GM12873 (cell line): Measurements from ENCODE around the gene SNAP25.

ENCODE experiments used
- CTCF ChIP-seq: IDR thresholded peaks from 2 replicates; pipeline ENCODE4 v1.5.1; 2012; ENCODE audit warnings: low read depth, mild to moderate bottlenecking, moderate library complexity, low read length, control low read depth; ENCODE audit not compliant: insufficient read depth; ENCODE audit errors: missing control alignments

Gene SNAP25

GRCh38 chr20:10250902-10251301 is 32.3 kb downstream of the SNAP25 start:
- no peak for TF ChIP-seq CTCF

- no peak for TF ChIP-seq CTCF
Observed at GRCh38 chr20:10253780-10254179, 35.1 kb downstream of the SNAP25 start.

- TF ChIP-seq CTCF, result no peak
Observed at GRCh38 chr20:10255846-10256245, 37.2 kb downstream of the SNAP25 start.

GRCh38 chr20:10259166-10259565 is 40.5 kb downstream of the SNAP25 start:
- no peak for TF ChIP-seq CTCF

GRCh38 chr20:10260316-10260715 is 41.7 kb downstream of the SNAP25 start:
- TF ChIP-seq CTCF, result no peak

GRCh38 chr20:10261702-10262101 is 43.1 kb downstream of the SNAP25 start:
- no peak for TF ChIP-seq CTCF

- TF ChIP-seq CTCF, result no peak
Observed at GRCh38 chr20:10263385-10264165, 44.9 kb downstream of the SNAP25 start.
